SK-N-SH treated with all-trans-retinoic acid at 6 μM for 48 hours (cell line): ENCODE results near the gene SMIM7.

Source experiments
- ARNTL ChIP-seq: fragments of 450-650 bp; formaldehyde crosslinking; IDR thresholded peaks from 2 replicates; pipeline ENCODE4 v1.5.0; 2020; ENCODE audit warnings: low read depth, mild to moderate bottlenecking, moderate library complexity, borderline replicate concordance
- CREB5 ChIP-seq: fragments of 250-450 bp; sonication (Bioruptor Pico); IDR thresholded peaks from 2 replicates; pipeline ENCODE4 v1.5.1; 2020; ENCODE audit warnings: low read depth, mild to moderate bottlenecking, moderate library complexity
- ISL1 ChIP-seq: fragments of 250-450 bp; sonication (Bioruptor Pico); IDR thresholded peaks from 2 replicates; pipeline ENCODE4 v2.1.2; 2022; ENCODE audit warnings: mild to moderate bottlenecking, moderate library complexity
- PATZ1 ChIP-seq: fragments of 250-450 bp; sonication (Bioruptor Pico); IDR thresholded peaks from 2 replicates; pipeline ENCODE4 v1.8.0; 2020; ENCODE audit warnings: mild to moderate bottlenecking, moderate library complexity, borderline replicate concordance
- TCF4 ChIP-seq: fragments of 250-450 bp; sonication (Bioruptor Pico); IDR thresholded peaks from 2 replicates; pipeline ENCODE4 v1.8.0; 2021; ENCODE audit warnings: mild to moderate bottlenecking, moderate library complexity, borderline replicate concordance
- TOX ChIP-seq: fragments of 250-450 bp; sonication (Bioruptor Pico); IDR thresholded peaks from 2 replicates; pipeline ENCODE4 v1.8.0; 2021; ENCODE audit warnings: mild to moderate bottlenecking, moderate library complexity, borderline replicate concordance
- ZC3H10 ChIP-seq: fragments of 250-450 bp; sonication (Bioruptor Pico); IDR thresholded peaks from 2 replicates; pipeline ENCODE4 v1.5.1; 2021; ENCODE audit warnings: mild to moderate bottlenecking, moderate library complexity
- ZFP30 ChIP-seq: fragments of 450-650 bp; formaldehyde crosslinking; IDR thresholded peaks from 2 replicates; pipeline ENCODE4 v1.5.0; 2022; ENCODE audit warnings: mild to moderate bottlenecking, moderate library complexity
- ZNF565 ChIP-seq: fragments of 450-650 bp; formaldehyde crosslinking; conservative IDR thresholded peaks from 2 replicates; pipeline ENCODE4 v1.5.0; 2020; ENCODE audit warnings: low read depth, mild to moderate bottlenecking, moderate library complexity
- ZNF70 ChIP-seq: fragments of 450-650 bp; formaldehyde crosslinking; IDR thresholded peaks from 2 replicates; pipeline ENCODE4 v1.5.0; 2020; ENCODE audit warnings: mild to moderate bottlenecking, moderate library complexity

- TF ChIP-seq ZC3H10 (CRISPR knock-in tag), result no peak
- TF ChIP-seq ZNF565 (CRISPR knock-in tag), result no peak
- no peak for TF ChIP-seq TCF4 (CRISPR knock-in tag)
- TF ChIP-seq TOX (CRISPR knock-in tag), result no peak
- TF ChIP-seq ARNTL (CRISPR knock-in tag), result no peak
- TF ChIP-seq ISL1 (CRISPR knock-in tag), result no peak
- TF ChIP-seq ZFP30 (CRISPR knock-in tag), result no peak
- TF ChIP-seq PATZ1, result no peak
- TF ChIP-seq ZNF70 (CRISPR knock-in tag), result no peak
- TF ChIP-seq CREB5, result no peak
Observed at GRCh38 chr19:16640951-16641350, 19.0 kb downstream of the SMIM7 start.
